Muscle layer of colon (tissue), 2 donors: Measurements from ENCODE around the gene ZNF541.
"Not testable (repeated sequence)": the region's sequence is repeated elsewhere in the genome, so short reads cannot be mapped to it uniquely, and the experiment has no call there.

Source experiments
- H3K27ac ChIP-seq: one replicate; pipeline ENCODE4 v1.7.0; 2013; ENCODE audit warnings: low read depth, mild to moderate bottlenecking, low read length, moderate library complexity
- H3K27me3 ChIP-seq, 2 donors: one replicate each; pipeline ENCODE4 v1.7.0; 2013; ENCODE audit warnings: low read length in 2 of 2, mild to moderate bottlenecking in 2 of 2; ENCODE audit not compliant: insufficient read depth in 2 of 2, control insufficient read depth in 1 of 2
- H3K36me3 ChIP-seq: one replicate; pipeline ENCODE4 v1.7.0; 2013; ENCODE audit warnings: mild to moderate bottlenecking, low read length; ENCODE audit not compliant: insufficient read depth
- H3K4me1 ChIP-seq: one replicate; pipeline ENCODE4 v1.7.0; 2013; ENCODE audit warnings: mild to moderate bottlenecking, low read length; ENCODE audit not compliant: insufficient read depth
- H3K4me3 ChIP-seq, 2 donors: one replicate each; pipeline ENCODE4 v1.7.0; 2013; ENCODE audit warnings: low read length in 2 of 2, low read depth in 1 of 2, mild to moderate bottlenecking in 1 of 2, moderate library complexity in 1 of 2
- H3K9ac ChIP-seq: one replicate; pipeline ENCODE4 v1.7.0; 2013; ENCODE audit warnings: low read length
- H3K9me3 ChIP-seq: one replicate; pipeline ENCODE4 v1.7.0; 2013; ENCODE audit warnings: mild to moderate bottlenecking, low read length
- donor health status: abdominal sarcoma.
- donor health status: Adenocarcinoma of cecum.

ZNF541 gene

GRCh38 chr19:47593860-47594259 is 20.9 kb upstream of the ZNF541 start:
- no peak overlapping the region for H3K27ac ChIP-seq
- no peaks in the 10 kb centered on the region for H3K4me1 ChIP-seq
- no peak overlapping the region for H3K9ac ChIP-seq
- H3K9me3 ChIP-seq: no peaks in the 10 kb centered on the region
- no peaks in the 10 kb centered on the region for H3K36me3 ChIP-seq
- no peaks in the 10 kb centered on the region for H3K27me3 ChIP-seq
- H3K4me3 ChIP-seq: no peak overlapping the region

- no peaks in the 10 kb centered on the region for H3K36me3 ChIP-seq
- no peaks in the 10 kb centered on the region for H3K4me1 ChIP-seq
- H3K9ac ChIP-seq: no peak overlapping the region
- no peak overlapping the region for H3K27ac ChIP-seq
- H3K27me3 ChIP-seq: no peaks in the 10 kb centered on the region
- H3K4me3 ChIP-seq: no peak overlapping the region
- no peaks in the 10 kb centered on the region for H3K9me3 ChIP-seq
These were observed 16.9 kb upstream of the ZNF541 start for GRCh38 chr19:47589824-47590223.

- no peaks in the 10 kb centered on the region for H3K4me1 ChIP-seq
- no peaks in the 10 kb centered on the region for H3K36me3 ChIP-seq
- no peak overlapping the region for H3K27ac ChIP-seq
- H3K27me3 ChIP-seq: no peaks in the 10 kb centered on the region
- H3K9ac ChIP-seq: no peak overlapping the region
- no peak overlapping the region for H3K4me3 ChIP-seq
- no peaks in the 10 kb centered on the region for H3K9me3 ChIP-seq
These were observed 14.3 kb upstream of the ZNF541 start for GRCh38 chr19:47587295-47587694.

- not testable (repeated sequence) for H3K36me3 ChIP-seq, H3K9ac ChIP-seq, H3K27me3 ChIP-seq, H3K27ac ChIP-seq, H3K4me3 ChIP-seq, H3K9me3 ChIP-seq, H3K4me1 ChIP-seq
These were observed 10.2 kb upstream of the ZNF541 start for GRCh38 chr19:47583161-47583560.

- no peaks in the 10 kb centered on the region for H3K36me3 ChIP-seq
- no peak overlapping the region for H3K9ac ChIP-seq
- H3K4me1 ChIP-seq: no peaks in the 10 kb centered on the region
- H3K27ac ChIP-seq: no peak overlapping the region
- H3K27me3 ChIP-seq: no peaks in the 10 kb centered on the region
- no peaks in the 10 kb centered on the region for H3K9me3 ChIP-seq
- no peak overlapping the region for H3K4me3 ChIP-seq
These were observed 9.5 kb upstream of the ZNF541 start for GRCh38 chr19:47582320-47582909.

GRCh38 chr19:47581605-47582319 is 8.8 kb upstream of the ZNF541 start:
- Histone ChIP-seq H3K4me1 (no peaks in the 10 kb centered on the region), H3K27me3 (no peaks in the 10 kb centered on the region), H3K27ac (no peak overlapping the region), H3K36me3 (no peaks in the 10 kb centered on the region), H3K9me3 (no peaks in the 10 kb centered on the region), H3K4me3 (no peak overlapping the region), H3K9ac (no peak overlapping the region)

GRCh38 chr19:47580397-47580796 is 7.4 kb upstream of the ZNF541 start:
- Histone ChIP-seq H3K9me3 (no peaks in the 10 kb centered on the region), H3K27me3 (no peaks in the 10 kb centered on the region), H3K4me1 (no peaks in the 10 kb centered on the region), H3K27ac (no peak overlapping the region), H3K4me3 (no peak overlapping the region), H3K36me3 (no peaks in the 10 kb centered on the region), H3K9ac (no peak overlapping the region)

GRCh38 chr19:47572635-47573034 is 313 bp downstream of the ZNF541 start:
- Histone ChIP-seq H3K4me3 (no peak overlapping the region), H3K4me1 (no peaks in the 10 kb centered on the region), H3K9ac (no peak overlapping the region), H3K9me3 (no peaks in the 10 kb centered on the region), H3K27ac (no peak overlapping the region), H3K27me3 (no peaks in the 10 kb centered on the region), H3K36me3 (no peaks in the 10 kb centered on the region)

GRCh38 chr19:47569331-47569730 is 3.6 kb downstream of the ZNF541 start:
- Histone ChIP-seq H3K27me3 (no peaks in the 10 kb centered on the region), H3K27ac (no peak overlapping the region), H3K9me3 (no peaks in the 10 kb centered on the region), H3K4me1 (no peaks in the 10 kb centered on the region), H3K4me3 (no peak overlapping the region), H3K36me3 (no peaks in the 10 kb centered on the region), H3K9ac (no peak overlapping the region)

- no peak overlapping the region for H3K27ac ChIP-seq
- no peaks in the 10 kb centered on the region for H3K9me3 ChIP-seq
- H3K4me3 ChIP-seq: no peak overlapping the region
These were observed 8.9 kb downstream of the ZNF541 start for GRCh38 chr19:47564081-47564480.

GRCh38 chr19:47561440-47562057 is 11.4 kb downstream of the ZNF541 start:
- H3K27ac ChIP-seq: no peak overlapping the region
- H3K36me3 ChIP-seq: no peaks in the 10 kb centered on the region

More at GRCh38 chr19:47564081-47564480, 8.9 kb downstream of the ZNF541 start:
- no peaks in the 10 kb centered on the region for H3K27me3 ChIP-seq
- no peaks in the 10 kb centered on the region for H3K4me1 ChIP-seq
- H3K9ac ChIP-seq: no peak overlapping the region
- H3K36me3 ChIP-seq: no peaks in the 10 kb centered on the region

GRCh38 chr19:47560999-47561398 is 11.9 kb downstream of the ZNF541 start:
- Histone ChIP-seq H3K36me3 (no peaks in the 10 kb centered on the region), H3K9me3 (no peaks in the 10 kb centered on the region), H3K27ac (no peak overlapping the region), H3K9ac (no peak overlapping the region), H3K4me3 (no peak overlapping the region), H3K4me1 (no peaks in the 10 kb centered on the region), H3K27me3 (no peaks in the 10 kb centered on the region)

More at GRCh38 chr19:47561440-47562057, 11.4 kb downstream of the ZNF541 start:
- Histone ChIP-seq H3K9ac (no peak overlapping the region), H3K9me3 (no peaks in the 10 kb centered on the region), H3K4me1 (no peaks in the 10 kb centered on the region), H3K27me3 (no peaks in the 10 kb centered on the region), H3K4me3 (no peak overlapping the region)
